Myometrial cell (primary cell): ENCODE measurements around the gene C3orf49. TPM values are rescaled to one million over a fixed set of nuclear protein-coding genes. Genes with fewer than 3 reads are reported as not detected.

Experiments used
- total RNA-seq: library from RNA; depleted of rRNA; stranded (reverse); fragments of >200 nt; gene quantifications from 2 replicates; pipeline ENCODE4 v1.2.3, GENCODE V29; 2015

Gene C3orf49
- not detected in 2 replicates for total RNA-seq

GRCh38 chr3:63819151-63819398 lies at the start of gene C3orf49:
Gene C3orf49, plus strand, starts transcription at chr3:63819299. Its CDS starts 173 bp downstream, at chr3:63819472.

GRCh38 chr3:63863150-63864007 lies 44.3 kb downstream of the C3orf49 start, which contains the start of the genes ATXN7 and THOC7:
Gene ATXN7, plus strand, starts transcription at chr3:63863867. Its CDS starts 48,732 bp downstream, at chr3:63912599.
Gene THOC7, minus strand, starts transcription at chr3:63863805. Its CDS starts 15 bp downstream, at chr3:63863790.

Other genes with a start within 250 kb of the C3orf49 start
- gene SNTN, start 166.6 kb upstream of the C3orf49 start, total RNA-seq, result not detected in 2 replicates
- gene THOC7, start 44.5 kb downstream of the C3orf49 start, total RNA-seq, result 46.1 and 75.7 TPM in 2 replicates
- gene ATXN7, start 44.6 kb downstream of the C3orf49 start, total RNA-seq, result 5.0 and 19.6 TPM in 2 replicates
- gene SCAANT1, start 93.1 kb downstream of the C3orf49 start, total RNA-seq, result not detected in 2 replicates
- 116 and 137 TPM in 2 replicates for gene PSMD6, start 204.2 kb downstream of the C3orf49 start, total RNA-seq